ENCODE data around the gene OSBPL10.

The OSBPL10 gene

DNA sequence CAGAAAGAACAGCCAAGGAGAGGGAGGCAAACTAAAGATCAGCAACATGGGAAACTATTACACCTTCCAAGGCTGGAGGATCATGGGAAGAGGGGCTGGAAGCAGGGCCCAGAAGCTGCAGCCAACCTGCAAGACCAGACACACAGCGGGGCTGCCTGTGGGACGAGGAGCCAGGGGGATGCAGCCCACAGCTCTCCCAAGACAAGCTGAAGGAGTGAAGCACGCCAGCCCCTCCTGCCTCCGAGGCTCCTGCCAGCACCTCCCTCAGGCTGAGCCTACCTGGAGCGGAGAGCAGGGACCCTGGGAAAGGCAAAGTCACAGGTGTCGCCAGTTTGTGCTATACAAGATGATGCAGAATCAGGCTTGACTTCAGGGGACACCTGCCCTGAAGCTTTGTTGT, 133.3 kb downstream of the OSBPL10 start:
- DNase-seq = no peak

DNA sequence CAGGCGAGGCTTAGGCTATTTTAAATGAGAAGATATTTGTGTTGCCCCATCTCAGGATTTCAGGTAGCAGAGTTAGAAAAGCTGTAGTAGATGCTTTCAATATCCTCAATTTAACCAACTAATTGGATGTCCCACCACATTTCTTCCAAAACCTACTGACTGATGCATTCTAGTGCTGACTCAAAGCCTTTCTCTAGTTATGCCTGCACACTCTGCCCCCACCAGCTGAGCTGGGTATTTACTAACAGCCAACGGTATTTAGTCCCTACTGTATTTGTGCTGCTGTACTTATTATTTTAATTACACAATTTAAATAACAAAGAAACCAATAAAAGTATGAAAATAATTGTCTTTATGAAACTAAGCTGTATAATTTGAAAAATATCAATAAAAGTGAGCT, 139.5 kb downstream of the OSBPL10 start:
- DNase-seq = no peak

DNA sequence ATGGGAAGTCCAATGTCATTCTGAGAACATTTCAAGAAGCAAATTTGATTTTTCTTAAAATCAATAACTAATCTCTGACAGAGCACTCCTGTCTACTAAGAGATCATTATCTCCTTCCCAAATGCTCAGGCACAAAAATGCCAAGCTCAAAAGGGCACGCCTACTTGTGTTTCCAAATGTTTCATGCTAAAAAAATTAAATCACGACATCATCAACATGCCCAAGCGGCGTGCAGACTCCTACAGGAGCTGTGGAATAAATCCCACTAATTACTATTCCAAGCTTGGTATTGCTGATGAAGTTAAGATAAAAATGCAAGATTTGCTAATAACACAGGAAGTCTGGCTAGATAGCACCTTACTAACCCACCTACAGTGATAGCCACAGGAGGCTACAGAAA, 140.8 kb downstream of the OSBPL10 start:
- no peak for DNase-seq

DNA sequence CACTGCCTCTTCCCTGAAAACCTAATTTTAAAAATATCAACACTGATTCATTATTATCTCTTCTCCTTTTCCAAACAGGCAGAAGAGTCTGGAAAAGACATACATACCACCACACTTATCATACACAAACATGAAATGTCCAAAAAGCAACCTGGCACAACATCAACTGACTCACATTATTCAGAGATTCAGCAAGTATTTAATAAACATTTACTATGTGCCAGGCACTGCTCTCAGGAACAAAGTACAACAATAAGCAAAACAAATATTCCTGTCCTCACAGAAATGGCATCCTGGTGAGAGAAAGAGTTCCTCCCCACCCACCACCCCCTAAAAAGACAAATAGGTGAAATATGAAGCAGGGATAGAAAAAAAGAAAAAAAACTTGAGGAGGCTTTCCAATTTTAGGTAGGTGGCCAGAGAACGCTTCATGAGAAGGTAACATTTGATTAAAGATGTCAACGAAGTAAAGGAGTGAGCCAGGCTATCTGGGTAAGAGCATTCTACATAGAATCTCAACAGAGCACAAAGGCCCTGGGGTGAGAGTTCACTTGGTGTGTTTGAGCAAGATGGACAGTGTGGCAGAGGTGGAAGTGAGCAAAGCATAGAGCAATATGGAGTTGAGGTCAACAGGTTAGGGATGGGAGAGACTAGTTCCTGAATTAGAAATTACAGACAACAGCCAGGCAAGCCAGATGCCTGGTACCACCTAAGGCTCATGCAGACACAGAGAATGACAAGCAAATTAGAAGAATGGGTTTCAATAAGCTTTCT, 141.7 kb downstream of the OSBPL10 start:
- DNase-seq = no peak

DNA sequence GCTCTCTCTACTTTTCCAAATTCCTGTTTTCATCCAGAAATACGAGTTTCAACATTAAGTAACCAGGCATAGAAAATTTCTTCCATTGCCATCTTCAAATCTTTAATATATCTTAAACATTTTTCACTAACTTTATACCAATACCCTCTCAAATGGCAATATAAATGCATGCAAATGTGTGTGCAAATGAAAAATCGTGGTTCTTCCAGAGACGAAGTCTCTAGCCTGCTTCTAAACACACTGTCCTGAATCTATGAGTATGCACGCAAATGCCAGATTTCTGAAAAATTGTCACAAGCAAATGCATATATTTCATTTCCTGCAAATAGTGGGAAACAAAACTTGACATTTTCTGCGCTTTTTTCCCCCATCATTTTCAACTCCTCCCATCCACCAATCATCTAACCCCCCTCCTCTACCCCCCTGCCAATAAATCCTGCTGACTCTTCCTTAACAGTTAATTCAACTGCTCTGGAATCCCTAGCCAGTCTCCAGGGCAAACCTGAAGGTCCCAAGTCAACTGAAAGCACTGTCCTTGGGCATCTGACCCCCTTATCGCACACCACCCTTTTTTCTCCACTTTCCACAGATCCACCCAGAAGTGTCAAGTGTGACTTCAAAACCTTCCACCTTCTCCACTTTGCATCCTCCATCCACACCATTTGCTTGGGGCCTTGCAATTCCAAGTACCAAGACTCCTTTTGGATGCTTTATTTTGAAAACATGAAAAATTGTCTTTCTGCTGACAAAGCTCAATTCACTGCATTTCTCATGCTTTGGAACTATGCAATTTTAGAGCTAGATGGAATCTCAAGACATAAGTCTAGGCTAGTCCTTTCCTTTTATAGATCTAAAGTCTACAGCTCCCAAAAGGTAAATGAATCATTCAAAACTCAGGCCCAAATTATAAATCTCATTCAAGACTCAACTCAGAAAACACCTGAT, 144.7 kb downstream of the OSBPL10 start:
- no peak for DNase-seq

DNA sequence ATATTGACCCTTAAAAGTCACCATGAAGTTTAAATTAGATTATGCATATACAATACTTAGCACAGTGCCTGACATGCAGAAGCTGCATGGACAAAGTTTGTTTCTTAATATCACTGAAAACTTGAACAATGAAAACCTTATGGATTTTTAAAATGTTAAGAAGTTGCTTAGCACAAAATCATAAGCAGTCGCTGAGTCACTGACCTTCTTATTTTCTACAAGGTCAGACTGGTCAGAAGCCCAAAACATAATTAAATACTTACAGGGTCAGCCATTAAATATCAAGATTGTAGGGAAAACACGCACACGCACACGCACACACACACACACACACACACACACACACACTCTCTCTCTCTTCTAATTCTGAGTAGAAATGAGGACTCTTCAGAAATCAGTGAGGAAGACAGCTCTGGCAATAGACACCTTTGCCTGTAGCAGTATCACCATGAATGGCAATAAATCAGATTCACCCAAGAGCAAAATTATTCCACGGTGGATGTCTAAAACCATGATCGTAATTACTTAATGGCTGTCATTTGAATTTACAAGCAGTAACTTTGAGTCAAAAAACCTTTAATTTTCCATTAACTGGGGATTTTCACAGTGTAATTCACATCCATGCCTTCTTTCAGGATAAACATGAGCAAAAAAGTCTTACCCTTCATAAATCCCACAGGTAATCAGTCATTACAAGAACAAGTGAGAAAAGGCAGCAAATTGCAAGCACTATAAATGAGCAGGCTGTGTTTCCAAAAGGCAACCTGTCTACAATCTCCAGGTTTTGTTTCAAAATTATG, 147.5 kb downstream of the OSBPL10 start:
- DNase-seq = no peak

DNA sequence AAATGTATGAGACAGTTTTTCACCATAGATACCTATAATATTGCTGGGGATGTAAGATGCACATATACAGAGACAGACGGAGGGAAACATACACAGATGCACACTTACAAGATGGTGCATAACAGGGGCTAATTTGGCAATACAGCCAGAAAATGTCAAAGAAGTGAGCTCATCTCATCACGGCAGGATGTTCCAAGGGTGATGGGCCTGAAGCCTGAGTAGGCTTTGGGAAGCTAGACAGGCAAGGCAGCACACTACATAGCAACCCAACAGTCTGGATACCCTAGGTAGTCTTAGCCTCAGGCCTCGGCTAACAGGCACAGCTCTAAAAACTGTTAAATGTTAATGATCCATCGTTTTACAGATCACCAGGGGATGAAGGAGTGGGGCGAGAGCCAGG, 148.5 kb downstream of the OSBPL10 start:
- no peak for DNase-seq

DNA sequence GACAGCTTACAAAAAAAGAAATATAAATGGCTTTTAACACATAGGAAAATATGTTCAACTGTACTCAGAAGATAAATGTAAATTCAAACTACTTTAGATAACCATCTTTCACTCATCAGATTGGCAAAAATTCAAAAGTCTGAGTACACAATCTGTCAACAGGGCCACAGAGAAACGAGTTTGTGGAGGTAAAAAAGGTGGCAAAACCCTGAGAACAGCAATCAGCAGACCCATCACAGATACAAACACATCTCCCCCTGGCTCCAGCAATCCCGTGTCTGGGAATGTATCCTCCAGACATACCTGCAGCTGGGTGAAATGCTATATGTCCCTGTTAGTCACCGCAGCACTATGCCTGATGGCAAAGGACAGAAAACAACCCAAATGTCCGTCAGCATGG, 149.5 kb downstream of the OSBPL10 start:
- DNase-seq = no peak

DNA sequence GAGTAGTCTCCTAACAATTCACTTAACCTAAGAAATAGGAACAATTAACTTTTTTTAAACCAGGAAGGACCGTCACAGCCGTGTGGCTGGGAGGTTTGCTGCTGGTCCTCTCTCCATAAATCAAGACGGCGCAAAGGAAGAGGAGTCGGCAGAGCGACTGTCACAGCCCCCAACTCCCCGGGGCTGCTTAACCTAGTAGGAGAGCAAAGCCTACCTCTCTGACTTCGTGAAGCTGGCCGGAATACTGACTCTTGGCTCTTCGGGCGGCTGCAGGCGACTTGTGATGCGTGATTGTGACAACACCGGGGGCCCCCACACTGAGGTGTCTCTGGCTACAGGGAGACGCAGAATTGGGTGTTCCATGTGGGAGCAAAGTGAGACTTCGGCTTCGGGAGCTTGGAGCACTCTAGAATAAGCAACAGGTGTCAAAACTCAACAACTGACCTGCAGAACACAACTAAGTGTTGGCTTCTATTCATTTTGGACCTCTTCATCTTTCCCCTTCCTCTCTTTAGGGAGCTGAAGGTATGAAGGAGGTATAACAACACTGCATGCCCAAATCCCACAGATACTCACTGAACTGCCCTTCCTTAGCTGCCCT, 151.1 kb downstream of the OSBPL10 start:
- DNase-seq = no peak

DNA sequence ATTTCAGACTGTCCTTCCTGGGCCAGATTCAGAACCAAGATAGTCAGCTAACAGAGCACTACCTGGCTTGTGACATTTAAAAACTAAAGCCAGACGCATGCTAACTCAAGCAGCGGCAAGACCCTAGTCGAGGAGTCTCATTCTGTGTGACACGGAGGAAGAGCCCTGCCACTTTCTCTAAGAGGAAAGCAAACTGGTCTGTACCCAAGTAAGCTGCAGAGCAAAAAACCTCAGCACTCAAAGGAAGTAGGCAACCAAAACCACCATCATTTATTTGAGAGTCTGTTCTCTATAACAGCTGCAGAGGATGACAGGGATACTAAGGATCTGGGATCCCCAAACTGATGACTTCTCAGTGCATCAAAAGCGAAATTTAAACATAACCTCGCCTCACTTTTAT, 152.1 kb downstream of the OSBPL10 start:
- DNase-seq = no peak

DNA sequence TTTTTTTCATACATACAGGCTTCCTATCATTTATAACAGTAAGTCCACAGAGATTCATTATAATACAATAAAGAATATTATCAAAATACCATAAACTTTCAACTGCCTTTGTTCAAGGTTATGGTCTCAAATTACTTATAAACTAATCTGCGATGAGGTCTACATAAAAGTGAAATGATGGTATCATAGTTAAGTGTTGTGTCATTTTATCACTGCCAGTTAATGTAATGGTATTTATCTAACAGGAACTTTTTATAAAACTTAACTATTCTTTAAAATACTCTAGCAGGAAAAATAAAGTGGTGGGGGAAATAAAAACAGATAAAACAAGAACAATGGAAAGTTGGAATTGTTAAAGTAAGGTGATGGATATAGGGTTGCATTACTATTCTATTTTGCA, 153.1 kb downstream of the OSBPL10 start:
- no peak for DNase-seq

DNA sequence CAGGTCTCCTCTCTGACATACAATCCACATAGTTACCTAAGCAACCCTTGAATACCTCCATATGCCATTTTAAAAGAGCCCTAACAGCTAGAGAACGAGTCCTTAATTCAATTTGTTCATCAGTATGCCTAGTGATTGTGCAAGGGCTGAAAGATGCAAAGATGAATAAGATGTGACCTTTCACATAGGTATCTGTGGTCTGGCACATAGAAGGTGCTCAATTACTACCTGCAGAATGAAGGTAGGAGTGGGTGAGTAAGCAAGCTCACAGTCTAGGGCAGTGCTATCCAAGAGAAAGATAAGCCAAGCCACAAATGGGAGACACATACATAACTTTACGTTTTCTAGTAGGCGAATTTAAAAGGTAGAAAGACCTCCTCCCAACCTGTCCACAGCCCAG, 157.9 kb downstream of the OSBPL10 start:
- DNase-seq = no peak

DNA sequence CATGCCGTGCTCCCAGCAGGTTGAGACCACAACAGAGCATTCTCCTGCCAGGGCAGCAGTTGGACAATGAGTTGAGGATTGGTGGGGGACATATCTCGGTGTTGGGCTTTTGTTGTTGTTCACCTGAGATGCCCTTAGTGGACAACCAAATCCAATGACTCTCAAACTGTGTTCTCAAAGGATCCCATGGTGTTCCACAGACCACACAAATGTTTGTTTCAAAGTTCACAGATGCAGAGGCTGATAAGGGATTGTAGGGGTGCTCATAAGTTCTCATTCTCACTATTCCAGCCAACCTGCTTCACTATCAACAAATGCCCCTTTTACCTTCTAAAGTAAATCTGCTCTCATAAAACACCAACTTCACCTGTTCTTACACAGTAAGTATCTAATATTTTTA, 159.9 kb downstream of the OSBPL10 start:
- no peak for DNase-seq

DNA sequence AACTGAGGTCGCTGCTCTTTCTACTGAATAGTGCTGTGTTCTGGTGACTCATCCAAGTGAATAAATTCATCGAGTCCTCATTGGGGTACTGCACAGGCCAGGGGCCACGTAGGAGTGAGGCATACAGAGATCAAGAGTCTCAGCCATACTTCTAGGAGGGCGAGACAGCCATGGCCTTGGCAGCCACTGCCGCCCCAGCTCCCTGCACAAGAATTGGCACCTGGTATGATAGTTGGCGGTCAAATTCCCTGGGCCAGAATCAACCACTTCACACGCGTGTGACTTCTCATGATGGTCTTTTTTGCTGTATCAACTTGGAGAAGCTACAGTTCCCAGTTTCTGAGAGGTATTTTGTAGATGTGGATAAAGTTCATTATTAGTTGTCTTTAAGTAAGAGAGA, 161.6 kb downstream of the OSBPL10 start:
- DNase-seq = no peak

DNA sequence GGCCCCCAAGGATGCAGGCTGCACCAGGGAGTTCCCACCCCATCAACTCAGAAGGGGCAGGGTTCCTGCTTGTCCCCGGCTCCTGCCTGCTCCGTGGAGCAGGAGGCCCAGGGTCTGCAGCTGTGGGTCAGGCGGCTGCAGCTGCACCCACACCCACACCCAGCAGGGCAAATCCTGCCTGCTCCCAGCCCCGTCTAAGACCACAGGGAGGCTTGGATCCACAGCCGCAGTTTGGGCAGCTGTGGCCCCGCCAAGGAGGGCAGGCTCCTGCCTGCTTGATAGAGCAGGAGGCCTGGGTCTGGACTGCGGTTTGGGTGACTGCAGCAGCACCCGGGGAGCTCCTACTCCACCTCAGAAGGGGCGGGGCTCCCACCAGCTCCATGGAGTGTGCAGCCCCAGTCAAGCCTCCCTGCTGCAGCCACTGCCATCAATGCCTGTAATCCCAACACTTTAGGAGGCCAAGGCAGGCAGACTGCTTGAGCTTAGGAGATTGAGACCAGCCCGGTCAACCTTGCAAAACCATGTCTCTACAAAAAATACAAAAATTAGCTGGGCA, 163.6 kb downstream of the OSBPL10 start:
- no peak for DNase-seq

DNA sequence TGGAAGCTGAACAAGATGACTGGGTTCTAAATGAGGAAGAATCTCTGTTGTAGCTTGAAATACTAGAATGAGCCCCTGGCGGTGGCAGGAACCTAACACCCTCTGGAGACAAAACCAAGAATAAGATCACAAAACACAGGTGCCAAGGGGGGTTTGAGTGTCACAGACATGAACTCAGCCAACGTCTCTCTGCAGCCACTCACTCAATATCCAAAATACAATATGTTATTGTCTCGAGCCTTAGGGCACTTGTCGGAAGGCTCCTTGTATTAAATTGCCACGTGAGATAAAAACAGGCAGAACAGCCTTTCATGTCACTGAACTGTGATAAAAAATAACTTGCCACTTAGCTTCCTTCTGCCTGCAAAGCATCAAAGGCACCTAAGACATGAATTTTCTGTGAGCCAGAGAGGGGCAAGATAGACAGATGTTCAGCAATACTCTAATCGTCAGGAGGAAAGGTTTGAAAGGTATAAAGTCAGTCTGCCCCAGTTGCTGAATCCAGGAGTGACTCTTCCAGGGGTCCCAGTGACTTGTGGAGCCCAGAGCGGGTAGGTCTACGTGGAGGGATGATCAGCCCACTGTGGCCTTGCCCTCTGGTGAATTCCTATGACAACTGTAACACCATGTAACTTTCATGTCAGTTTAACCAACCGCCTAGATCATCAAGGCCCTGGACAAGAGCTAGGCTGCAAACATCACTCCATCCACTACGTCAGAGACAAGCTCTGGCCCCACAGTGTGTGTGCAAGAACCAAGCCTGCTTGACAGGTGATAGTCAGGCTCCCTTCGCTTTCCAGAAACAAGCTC, 165.2 kb downstream of the OSBPL10 start:
- no peak for DNase-seq

DNA sequence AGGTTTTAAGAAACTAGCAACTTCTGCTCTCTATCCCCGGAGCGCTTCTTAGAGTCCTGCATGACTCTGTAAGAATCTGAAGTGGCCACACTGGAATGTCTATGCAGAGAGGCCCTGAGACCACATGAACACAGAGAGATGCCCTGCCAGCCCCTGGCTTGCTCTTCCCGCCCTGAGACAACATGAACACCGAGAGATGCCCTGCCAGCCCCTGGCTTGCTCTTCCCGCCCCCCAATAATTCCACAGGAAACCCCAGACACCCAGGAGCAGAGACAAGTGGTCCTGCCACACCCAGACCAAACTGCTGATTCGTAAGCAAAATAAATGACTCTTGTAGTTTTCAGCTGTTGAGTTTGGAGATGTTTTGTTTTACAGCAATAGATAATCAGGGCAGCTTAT, 166.1 kb downstream of the OSBPL10 start:
- DNase-seq = no peak

DNA sequence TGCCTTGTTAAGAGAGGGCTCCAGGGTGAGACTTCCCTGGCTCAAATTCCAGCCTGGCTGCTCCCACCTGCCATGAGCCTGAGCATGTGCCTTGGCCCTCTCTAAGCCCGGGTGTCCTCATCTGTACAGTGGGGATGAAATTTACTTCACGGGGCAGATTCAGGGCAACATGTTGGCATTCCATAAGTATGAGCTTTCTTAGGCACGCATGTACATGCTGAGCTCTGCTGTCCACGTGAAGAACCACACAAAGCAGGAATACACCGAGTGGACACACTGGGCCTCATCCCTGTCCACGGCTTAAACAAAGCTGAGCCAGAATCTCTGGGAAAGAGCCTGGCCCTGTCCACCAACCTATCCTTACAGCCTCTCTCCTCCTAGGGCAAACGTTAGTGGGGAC, 167.4 kb downstream of the OSBPL10 start:
- no peak for DNase-seq

DNA sequence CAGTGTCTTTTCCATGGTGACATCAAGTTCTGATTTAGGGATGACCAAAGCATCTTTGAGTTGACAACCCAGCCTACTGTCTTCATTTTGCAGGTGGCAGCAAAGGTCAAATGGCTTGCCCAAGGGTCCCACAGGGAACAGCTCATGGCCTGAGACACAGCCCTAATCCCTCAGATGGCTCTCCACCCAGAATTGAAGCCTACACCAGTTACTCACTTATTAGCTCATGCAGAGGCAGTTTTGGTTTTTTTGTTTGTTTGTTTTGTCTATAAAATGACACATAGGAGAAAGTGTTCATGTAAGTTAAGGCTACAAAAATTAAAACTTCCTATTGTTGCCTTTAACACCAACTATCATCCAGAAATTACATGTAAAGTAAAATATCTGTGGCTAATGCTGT, 167.9 kb downstream of the OSBPL10 start:
- no peak for DNase-seq

DNA sequence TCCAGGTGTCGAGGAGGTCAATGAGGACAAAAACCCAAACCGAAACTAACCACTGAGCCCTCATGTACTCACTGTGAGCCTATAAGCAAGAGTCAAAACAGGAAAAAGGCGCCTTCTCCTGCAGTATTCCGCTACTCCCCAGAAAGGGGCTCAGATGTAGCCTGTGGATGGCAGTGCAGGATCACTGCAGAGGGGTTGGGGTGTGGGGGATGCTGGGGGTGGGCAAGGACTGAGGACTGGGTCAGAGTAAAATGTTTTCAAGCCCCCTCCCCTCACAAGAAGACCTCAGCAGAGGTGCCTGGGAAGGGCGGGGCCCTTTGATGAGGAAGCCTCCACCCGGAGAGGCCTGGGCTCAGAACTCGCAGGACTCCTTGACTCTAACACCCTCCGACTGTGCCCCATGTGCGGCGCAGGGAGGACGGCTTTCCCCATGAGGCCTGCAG, 170.1 kb downstream of the OSBPL10 start:
- no peak for DNase-seq

DNA sequence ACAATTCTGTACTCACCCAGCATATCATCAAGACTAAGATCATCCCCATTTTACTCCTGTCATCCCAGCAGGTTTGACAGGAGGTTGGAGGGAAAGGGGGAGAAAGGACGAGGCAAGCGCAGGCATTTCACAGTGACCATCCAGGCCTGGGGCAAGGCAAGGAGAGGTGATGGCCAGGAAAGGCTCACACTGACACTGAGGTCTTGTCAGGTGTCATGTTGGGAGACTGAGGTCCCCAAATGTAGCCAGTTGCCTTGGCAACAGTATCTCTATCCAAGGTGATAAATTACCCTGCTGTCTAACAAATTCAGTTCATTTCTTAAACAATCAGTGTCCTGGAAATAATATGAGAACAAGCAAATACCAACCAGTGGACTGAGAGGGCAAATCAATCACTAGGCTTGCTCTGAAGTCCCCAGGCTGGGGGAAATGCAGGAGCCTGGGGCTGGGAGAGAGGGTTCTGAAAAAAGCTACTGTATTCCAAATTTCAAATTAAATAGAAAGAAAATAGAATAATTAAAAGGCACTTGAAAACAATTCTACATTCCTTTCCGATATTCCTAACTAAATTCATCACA, 172.8 kb downstream of the OSBPL10 start:
- DNase-seq = no peak

Data from central memory CD4-positive, alpha-beta T cell (primary cell).